Activated CD4-positive, alpha-beta memory T cell treated with anti-CD3 and anti-CD28 coated beads, Interleukin-2, amount 10 ng/mL, durations not matched to agents 7 days and 5 days (primary cell): ENCODE measurements around the gene NKD1. TPM values are rescaled to one million over a fixed set of nuclear protein-coding genes. Genes with fewer than 3 reads are reported as not detected.

ENCODE experiments used
- CTCF ChIA-PET: fragments of 350-600 bp; sonication (Branson Sonifier 250); formaldehyde crosslinking; loops from one replicate; lab custom pipeline; 2021; ENCODE audit warnings: antibody characterized with exemption, inconsistent platforms; lab: Charles Lee
- POLR2A ChIA-PET: fragments of 350-600 bp; sonication (Branson Sonifier 250); formaldehyde crosslinking; loops from one replicate; lab custom pipeline; 2021; ENCODE audit warnings: antibody characterized with exemption; lab: Charles Lee
- DNase-seq: peaks from one replicate; pipeline ENCODE4 v3.0.0-alpha.2; 2020
- H3K27ac Mint-ChIP-seq: one replicate; pipeline ENCODE4 v1.8.0; 2021; ENCODE audit warnings: mild to moderate bottlenecking, mixed read lengths
- H3K27me3 Mint-ChIP-seq: one replicate; pipeline ENCODE4 v1.8.0; 2021; ENCODE audit warnings: mixed read lengths
- H3K36me3 Mint-ChIP-seq: one replicate; pipeline ENCODE4 v1.8.0; 2021; ENCODE audit warnings: low read depth, mixed read lengths
- H3K4me1 Mint-ChIP-seq: one replicate; pipeline ENCODE4 v1.8.0; 2021; ENCODE audit warnings: mixed read lengths
- H3K4me3 Mint-ChIP-seq: one replicate; pipeline ENCODE4 v1.8.0; 2021; ENCODE audit warnings: mild to moderate bottlenecking, mixed read lengths
- H3K9me3 Mint-ChIP-seq: one replicate; pipeline ENCODE4 v1.8.0; 2021; ENCODE audit warnings: mixed read lengths
- total RNA-seq, 2 experiments: library from RNA; stranded (reverse); gene quantifications; one replicate each; pipeline ENCODE4 v1.2.3, GENCODE V29; 2021

The NKD1 gene
- total RNA-seq, 2 experiments from 2014 or later: 0.95 to 1.9 TPM

GRCh38 chr16:50587543-50587942, 39.3 kb downstream of the NKD1 start:
- Mint-ChIP-seq H3K27me3 (no peaks in the 10 kb centered on the region), H3K9me3 (no peaks in the 10 kb centered on the region), H3K4me1 (peaks cover 22% of the 10 kb centered on the region), H3K4me3 (no peak overlapping the region), H3K36me3 (peaks cover 4% of the 10 kb centered on the region), H3K27ac (no peak overlapping the region)
- CTCF ChIA-PET: interaction anchor here (1.1 to 2.6 kb wide), 2 partner anchors 40 to 219 kb away, joined by 3 to 6 read pairs; no protein-coding TSS in a partner anchor
- POLR2A ChIA-PET: no interaction called here
- no peak for DNase-seq

- Mint-ChIP-seq H3K27ac (no peak overlapping the region), H3K36me3 (peaks cover 4% of the 10 kb centered on the region), H3K4me1 (peaks cover 22% of the 10 kb centered on the region), H3K9me3 (no peaks in the 10 kb centered on the region), H3K4me3 (no peak overlapping the region), H3K27me3 (no peaks in the 10 kb centered on the region)
- ChIA-PET POLR2A (no interaction called here), CTCF (interaction anchor here (0.7 to 2.6 kb wide), 3 partner anchors 77 to 274 kb away, joined by 5 to 6 read pairs (median 6); no protein-coding TSS in a partner anchor)
- no peak for DNase-seq
Observed at GRCh38 chr16:50588276-50588675, 40.1 kb downstream of the NKD1 start.

DNA sequence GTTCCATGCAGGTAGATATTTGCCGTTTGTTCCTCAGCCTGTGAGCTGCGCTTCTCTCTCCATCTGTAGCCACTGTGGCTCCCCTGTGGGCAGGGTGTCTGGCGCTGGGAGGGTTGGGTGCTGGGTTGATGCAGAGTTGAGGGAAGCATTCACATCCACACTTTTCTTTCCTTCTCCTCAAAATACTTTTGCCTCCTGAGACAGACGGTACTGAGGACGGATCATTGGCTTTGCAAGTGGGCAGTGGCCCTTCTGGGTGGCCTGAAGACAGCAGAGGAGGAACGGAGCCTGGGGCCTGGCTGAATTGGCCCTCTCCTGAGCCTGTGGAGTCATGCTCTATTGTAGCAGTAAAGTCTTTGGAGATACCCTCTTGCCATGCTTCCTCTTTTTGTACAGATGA, 43.0 kb downstream of the NKD1 start:
- Mint-ChIP-seq H3K27me3 (no peaks in the 10 kb centered on the region), H3K36me3 (peaks cover 4% of the 10 kb centered on the region), H3K27ac (no peak overlapping the region), H3K9me3 (no peaks in the 10 kb centered on the region), H3K4me3 (no peak overlapping the region), H3K4me1 (peaks cover 13% of the 10 kb centered on the region)
- CTCF ChIA-PET: interaction anchor here (1.1 kb wide), 1 partner anchor 74 kb away, joined by 4 read pairs; no protein-coding TSS in a partner anchor
- POLR2A ChIA-PET: interaction anchor here (1.3 kb wide), 1 partner anchor 75 kb away, joined by 3 read pairs; no protein-coding TSS in a partner anchor
- DNase-seq: no peak

DNA sequence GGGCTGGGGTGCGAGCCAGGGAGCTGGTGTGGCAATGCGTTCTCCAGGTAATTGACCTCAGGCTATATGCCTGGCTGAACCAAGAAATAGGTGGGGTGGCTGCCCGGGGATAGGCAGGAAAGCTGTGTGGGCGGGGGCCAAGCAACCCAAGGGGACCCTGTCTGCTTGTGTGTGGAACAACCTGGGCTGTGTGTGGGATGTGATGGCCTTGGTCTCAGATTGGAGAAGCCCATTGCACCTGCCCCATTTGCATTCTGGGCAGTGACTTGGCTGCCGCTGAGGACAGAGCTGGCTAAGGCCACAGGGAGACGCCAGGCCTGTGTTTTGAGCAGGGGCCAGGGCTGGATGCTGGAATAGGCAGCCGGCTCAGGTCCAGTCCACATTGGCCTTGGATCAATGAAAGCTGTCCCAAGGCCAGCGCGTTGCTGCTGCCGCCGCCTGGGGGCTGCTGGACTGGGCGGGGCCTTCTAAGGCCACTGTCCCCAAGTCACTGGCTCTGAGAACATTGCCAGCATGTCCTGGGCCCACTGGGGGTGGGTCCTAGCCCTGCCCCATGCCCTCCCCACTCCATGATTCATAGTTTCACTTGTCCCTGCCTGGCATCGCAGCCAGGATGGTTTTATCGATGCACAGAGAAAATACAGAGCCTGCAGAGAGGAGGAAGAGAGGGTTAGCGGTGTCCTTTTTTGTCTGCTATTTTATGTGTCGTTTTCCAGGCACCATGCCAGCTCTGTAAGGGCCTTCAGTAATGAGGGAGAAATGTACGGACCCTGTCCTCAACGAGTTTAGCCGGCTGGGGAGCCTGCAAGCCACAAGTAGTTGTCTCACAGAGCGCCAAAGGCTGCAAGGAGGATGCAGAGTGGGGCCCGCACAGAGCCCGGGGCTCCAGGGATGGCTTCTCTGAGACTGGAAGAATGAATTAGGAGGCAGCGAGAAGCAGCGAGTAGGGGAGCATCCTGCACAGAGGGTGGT, 43.9 kb downstream of the NKD1 start:
- ChIA-PET CTCF (no interaction called here), POLR2A (interaction anchor here (1.3 kb wide), 1 partner anchor 74 kb away, joined by 3 read pairs; no protein-coding TSS in a partner anchor)
- peaks cover 13% of the 10 kb centered on the region for H3K4me1 Mint-ChIP-seq
- H3K27ac Mint-ChIP-seq: no peak overlapping the region
- H3K9me3 Mint-ChIP-seq: no peaks in the 10 kb centered on the region
- H3K27me3 Mint-ChIP-seq: no peaks in the 10 kb centered on the region
- peaks cover 4% of the 10 kb centered on the region for H3K36me3 Mint-ChIP-seq
- no peak overlapping the region for H3K4me3 Mint-ChIP-seq
- no peak for DNase-seq

- Mint-ChIP-seq H3K4me1 (peaks cover 13% of the 10 kb centered on the region), H3K27ac (no peak overlapping the region), H3K9me3 (no peaks in the 10 kb centered on the region), H3K27me3 (no peaks in the 10 kb centered on the region), H3K4me3 (no peak overlapping the region), H3K36me3 (peaks cover 4% of the 10 kb centered on the region)
- POLR2A ChIA-PET: no interaction called here
- no peak for DNase-seq
- CTCF ChIA-PET: no interaction called here
Observed at GRCh38 chr16:50592996-50593395, 44.8 kb downstream of the NKD1 start.

DNA sequence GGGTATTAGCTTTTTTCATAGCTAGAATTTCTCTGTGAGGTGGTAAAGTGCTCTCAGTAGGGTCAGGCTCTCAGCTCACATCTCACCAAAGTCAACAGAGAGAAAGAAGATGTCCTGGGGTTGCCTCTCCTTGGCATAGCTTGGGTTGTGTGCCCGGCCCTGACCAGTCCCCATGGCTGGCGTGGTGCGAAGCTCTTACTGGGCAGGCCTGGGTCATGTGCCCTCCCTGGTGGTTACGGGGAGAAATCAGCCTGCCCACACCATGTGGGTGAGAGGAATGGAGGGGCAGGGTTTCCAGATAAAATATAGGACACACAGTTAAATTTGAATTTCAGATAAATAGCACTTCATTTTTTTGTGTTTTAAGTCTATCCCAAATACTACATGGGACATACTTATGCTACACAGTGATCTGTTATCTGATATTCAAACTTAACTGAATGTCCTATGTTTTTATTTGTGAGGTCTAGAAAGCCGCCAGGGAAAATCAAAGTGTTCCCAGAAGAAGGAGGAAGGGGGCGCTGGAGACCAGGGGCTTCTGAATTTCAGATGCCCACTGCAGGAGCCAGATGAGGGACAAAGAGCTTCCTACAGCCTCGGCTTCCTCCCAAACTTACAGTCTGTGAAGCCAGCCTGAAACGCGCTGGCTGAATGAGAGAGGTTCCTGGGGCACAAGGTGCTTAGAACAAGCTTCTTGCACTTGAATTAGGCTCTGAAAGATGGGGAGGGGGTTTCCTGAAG, 45.4 kb downstream of the NKD1 start:
- no peak overlapping the region for H3K4me3 Mint-ChIP-seq
- ChIA-PET POLR2A (no interaction called here), CTCF (interaction anchor here (0.9 kb wide), 1 partner anchor 213 kb away, joined by 3 read pairs; no protein-coding TSS in a partner anchor)

DNA sequence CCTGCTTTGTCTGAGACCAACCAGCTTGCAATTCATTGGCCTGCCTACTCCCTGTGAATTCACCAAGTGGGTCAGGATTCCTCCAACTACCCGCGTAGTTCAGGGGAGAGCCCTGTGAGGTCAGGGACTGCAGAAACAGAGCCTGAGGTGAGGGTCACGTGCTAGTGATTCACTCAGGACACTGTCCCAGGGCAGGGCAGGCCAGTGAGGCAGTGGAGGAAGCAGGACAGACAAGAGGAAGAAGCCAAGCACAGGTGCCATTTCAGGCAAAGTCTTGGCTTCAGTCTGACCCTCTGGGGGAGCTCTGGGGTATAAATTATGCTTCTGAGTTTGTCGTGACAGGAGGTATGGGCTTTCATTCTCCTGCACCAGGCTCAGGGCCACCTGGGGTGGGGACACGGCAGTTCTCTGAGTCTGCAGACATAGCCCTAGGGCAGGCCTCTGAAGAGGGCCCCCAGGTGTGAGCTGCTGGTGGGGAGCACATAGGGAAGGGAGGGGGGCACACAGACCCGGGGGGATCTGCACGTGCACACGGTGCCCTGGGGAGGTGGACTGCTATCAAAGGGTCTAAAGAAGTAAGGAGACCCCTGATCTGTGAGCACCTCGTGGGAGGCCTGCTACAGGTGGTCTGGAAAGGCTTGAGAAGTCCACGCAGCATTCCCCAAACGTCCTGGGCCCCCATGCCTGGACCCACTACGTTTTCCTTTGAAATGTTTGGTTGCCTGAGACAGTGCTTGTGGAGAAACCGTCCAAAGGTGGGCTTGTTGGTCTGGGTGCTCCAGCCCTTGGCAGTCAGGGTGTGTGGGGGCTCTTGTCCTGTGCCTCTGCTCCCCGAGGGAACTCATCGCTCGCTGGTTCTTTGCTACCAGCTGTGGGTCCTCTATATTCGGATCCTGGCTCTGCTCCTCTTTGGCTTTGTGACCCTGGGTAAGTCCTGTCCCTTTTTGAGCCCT, 46.4 kb downstream of the NKD1 start:
- ChIA-PET CTCF (interaction anchor here (0.9 to 1.4 kb wide), 2 partner anchors 71 to 212 kb away, joined by 3 read pairs; no protein-coding TSS in a partner anchor), POLR2A (interaction anchor here (0.5 kb wide), 1 partner anchor 77 kb away, joined by 3 read pairs; no protein-coding TSS in a partner anchor)
- H3K4me3 Mint-ChIP-seq: no peak overlapping the region
- no peak overlapping the region for H3K27ac Mint-ChIP-seq
- H3K4me1 Mint-ChIP-seq: peaks cover 5% of the 10 kb centered on the region
- no peaks in the 10 kb centered on the region for H3K9me3 Mint-ChIP-seq
- no peaks in the 10 kb centered on the region for H3K36me3 Mint-ChIP-seq
- DNase-seq: no peak
- H3K27me3 Mint-ChIP-seq: no peaks in the 10 kb centered on the region

More for the DNA sequence above, 45.4 kb downstream of the NKD1 start:
- DNase-seq: no peak
- Mint-ChIP-seq H3K27ac (no peak overlapping the region), H3K9me3 (no peaks in the 10 kb centered on the region), H3K36me3 (peaks cover 4% of the 10 kb centered on the region), H3K4me1 (peaks cover 13% of the 10 kb centered on the region), H3K27me3 (no peaks in the 10 kb centered on the region)

- DNase-seq: no peak
- ChIA-PET CTCF (interaction anchor here (1.9 kb wide), 1 partner anchor 211 kb away, joined by 5 read pairs; no protein-coding TSS in a partner anchor), POLR2A (no interaction called here)
- no peaks in the 10 kb centered on the region for H3K9me3 Mint-ChIP-seq
- no peaks in the 10 kb centered on the region for H3K36me3 Mint-ChIP-seq
- H3K4me1 Mint-ChIP-seq: no peaks in the 10 kb centered on the region
- no peaks in the 10 kb centered on the region for H3K27me3 Mint-ChIP-seq
- H3K4me3 Mint-ChIP-seq: no peak overlapping the region
- no peak overlapping the region for H3K27ac Mint-ChIP-seq
Observed at GRCh38 chr16:50595859-50596258, 47.7 kb downstream of the NKD1 start.

GRCh38 chr16:50596762-50597450, 48.7 kb downstream of the NKD1 start:
- no peak overlapping the region for H3K4me3 Mint-ChIP-seq
- ChIA-PET CTCF (interaction anchor here (1.9 kb wide), 1 partner anchor 210 kb away, joined by 5 read pairs; no protein-coding TSS in a partner anchor), POLR2A (no interaction called here)
- no peaks in the 10 kb centered on the region for H3K36me3 Mint-ChIP-seq
- no peak overlapping the region for H3K27ac Mint-ChIP-seq
- DNase-seq: no peak
- H3K27me3 Mint-ChIP-seq: no peaks in the 10 kb centered on the region
- H3K9me3 Mint-ChIP-seq: no peaks in the 10 kb centered on the region
- no peaks in the 10 kb centered on the region for H3K4me1 Mint-ChIP-seq

- no peak for DNase-seq
- Mint-ChIP-seq H3K27ac (no peak overlapping the region), H3K9me3 (no peaks in the 10 kb centered on the region), H3K4me1 (peaks cover 3% of the 10 kb centered on the region), H3K36me3 (no peaks in the 10 kb centered on the region), H3K4me3 (no peak overlapping the region), H3K27me3 (no peaks in the 10 kb centered on the region)
- POLR2A ChIA-PET: no interaction called here
- CTCF ChIA-PET: no interaction called here
Observed at GRCh38 chr16:50597563-50598255, 49.5 kb downstream of the NKD1 start.

DNA sequence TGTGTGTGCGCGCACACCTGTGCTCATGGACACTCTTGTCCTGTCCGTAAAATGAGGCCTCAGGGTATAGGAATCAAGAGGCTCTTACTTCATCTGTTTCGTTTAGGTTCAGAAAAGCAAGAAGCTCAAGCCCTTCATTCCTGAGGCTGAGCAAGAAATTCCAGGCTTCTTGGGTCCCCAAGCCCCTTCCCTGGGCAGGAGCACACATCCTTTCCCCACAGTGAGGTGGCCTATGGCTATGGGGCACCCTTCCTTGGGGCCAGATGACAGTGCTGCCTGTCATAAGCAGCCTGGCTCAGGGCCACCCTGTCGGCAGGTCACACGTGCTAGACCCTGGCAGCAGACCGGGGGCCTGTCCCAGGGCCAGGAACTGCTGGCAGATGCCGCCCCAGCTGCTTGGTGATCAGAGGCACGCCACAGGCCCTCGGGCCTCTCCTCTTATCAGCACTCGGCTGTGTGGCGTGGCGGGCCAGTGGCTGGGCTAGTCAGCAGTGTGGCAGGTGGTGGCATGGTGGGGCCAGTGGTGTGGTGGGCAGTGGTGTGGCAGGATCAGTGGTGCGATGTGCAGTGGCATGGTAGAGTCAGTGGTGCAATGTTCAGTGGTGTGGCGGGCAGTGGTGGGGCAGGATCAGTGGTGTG, 50.2 kb downstream of the NKD1 start:
- no peaks in the 10 kb centered on the region for H3K27me3 Mint-ChIP-seq
- ChIA-PET CTCF (no interaction called here), POLR2A (no interaction called here)
- no peak for DNase-seq
- H3K4me1 Mint-ChIP-seq: peaks cover 3% of the 10 kb centered on the region
- no peaks in the 10 kb centered on the region for H3K36me3 Mint-ChIP-seq
- no peak overlapping the region for H3K4me3 Mint-ChIP-seq
- H3K27ac Mint-ChIP-seq: no peak overlapping the region
- no peaks in the 10 kb centered on the region for H3K9me3 Mint-ChIP-seq
